ENCODE results near the gene SLC26A1. TPM values are rescaled to one million over a fixed set of nuclear protein-coding genes. Genes with fewer than 3 reads are reported as not detected.

SLC26A1 gene
- total RNA-seq, 2 experiments from 2014 or later = 0.45 TPM; not detected in 1

DNA sequence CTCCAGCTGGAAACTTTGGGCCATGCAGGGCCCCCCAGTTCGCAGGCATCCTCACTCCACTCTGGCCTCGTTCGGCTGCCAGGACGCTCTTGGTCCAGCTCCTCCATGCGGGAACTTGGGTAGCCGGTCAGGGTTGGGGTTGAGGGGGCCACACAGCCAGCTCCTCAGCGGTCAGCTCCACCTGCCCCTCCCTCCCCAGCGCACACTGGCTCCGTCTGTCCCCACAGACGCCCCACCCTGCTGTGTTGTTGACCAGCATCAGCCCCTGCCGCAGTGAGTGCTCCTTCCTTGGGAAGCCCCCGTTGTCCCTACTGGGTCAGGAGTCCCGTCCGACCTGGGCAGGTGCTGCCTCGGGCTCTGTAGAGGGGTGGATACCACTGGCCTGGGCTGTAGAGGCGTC lies 24.0 kb upstream of the SLC26A1 start:
- ChIA-PET POLR2A (no interaction called here), CTCF (no interaction called here)
- DNase-seq = no peak
- Mint-ChIP-seq H3K27me3 (ENCODE audit: low read depth) (no peaks in the 10 kb centered on the region), H3K9me3 (ENCODE audit: insufficient read depth) (no peaks in the 10 kb centered on the region), H3K4me3 (no peak overlapping the region), H3K36me3 (ENCODE audit: low read depth) (no peaks in the 10 kb centered on the region), H3K4me1 (ENCODE audit: low read depth) (peaks cover 8% of the 10 kb centered on the region), H3K27ac (no peak overlapping the region)
- ATAC-seq = no peak

DNA sequence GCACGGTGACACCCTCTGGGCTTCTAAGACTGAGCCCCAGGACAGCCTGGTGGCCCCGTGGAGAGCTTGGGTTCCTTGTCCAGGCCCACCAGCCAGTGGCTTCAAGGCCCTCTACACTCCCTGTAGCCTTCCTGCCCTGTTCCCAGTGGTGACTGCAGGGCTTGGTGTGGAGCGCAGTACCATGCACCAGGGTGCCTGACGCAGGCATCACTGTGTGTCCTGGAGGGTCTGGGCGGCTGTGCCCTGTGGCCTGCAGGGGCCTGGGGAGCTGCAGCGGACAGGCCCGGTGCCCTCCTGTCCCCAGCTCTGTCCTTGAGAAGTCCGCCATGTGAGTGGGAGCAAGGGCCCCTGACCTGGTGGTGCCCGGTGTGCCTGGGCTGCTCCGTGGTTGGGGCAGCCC lies 22.5 kb upstream of the SLC26A1 start:
- Mint-ChIP-seq H3K4me3 (no peak overlapping the region), H3K36me3 (ENCODE audit: low read depth) (no peaks in the 10 kb centered on the region), H3K27me3 (ENCODE audit: low read depth) (no peaks in the 10 kb centered on the region), H3K4me1 (ENCODE audit: low read depth) (peaks cover 8% of the 10 kb centered on the region), H3K9me3 (ENCODE audit: insufficient read depth) (no peaks in the 10 kb centered on the region), H3K27ac (no peak overlapping the region)
- ATAC-seq (no peak), DNase-seq (no peak)
- ChIA-PET POLR2A (no interaction called here), CTCF (no interaction called here)

DNA sequence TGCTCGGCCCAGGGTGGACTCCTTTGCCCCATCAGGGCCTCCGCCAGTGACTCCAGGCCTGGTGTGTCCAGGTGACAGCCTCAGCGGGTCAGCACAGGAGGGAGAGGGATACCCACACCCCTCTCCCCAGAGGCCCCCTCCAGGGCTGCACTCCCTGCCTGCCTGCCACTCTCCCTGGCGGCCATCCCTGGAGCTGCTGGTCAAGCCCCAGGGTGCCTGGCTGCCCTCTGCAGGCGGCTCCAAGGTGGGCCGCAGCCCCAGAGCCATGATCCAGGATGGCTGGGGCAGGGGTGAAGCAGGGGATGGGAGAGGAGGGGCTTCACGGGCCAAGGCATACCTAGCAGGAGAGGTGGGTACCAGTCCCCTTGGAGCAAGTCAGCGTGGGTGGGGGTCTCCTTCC lies 22.0 kb upstream of the SLC26A1 start:
- H3K9me3 Mint-ChIP-seq (ENCODE audit: insufficient read depth) = no peaks in the 10 kb centered on the region
- H3K27me3 Mint-ChIP-seq (ENCODE audit: low read depth) = no peaks in the 10 kb centered on the region
- DNase-seq = no peak
- CTCF ChIA-PET = no interaction called here
- no peak overlapping the region for H3K27ac Mint-ChIP-seq
- peaks cover 13% of the 10 kb centered on the region for H3K4me1 Mint-ChIP-seq (ENCODE audit: low read depth)
- no peak for ATAC-seq
- POLR2A ChIA-PET = no interaction called here
- H3K4me3 Mint-ChIP-seq = no peak overlapping the region
- H3K36me3 Mint-ChIP-seq (ENCODE audit: low read depth) = no peaks in the 10 kb centered on the region

- peaks cover 13% of the 10 kb centered on the region for H3K4me1 Mint-ChIP-seq (ENCODE audit: low read depth)
- H3K27me3 Mint-ChIP-seq (ENCODE audit: low read depth) = no peaks in the 10 kb centered on the region
- H3K36me3 Mint-ChIP-seq (ENCODE audit: low read depth) = no peaks in the 10 kb centered on the region
- no peak overlapping the region for H3K27ac Mint-ChIP-seq
- no peak for DNase-seq
- POLR2A ChIA-PET = no interaction called here
- no peaks in the 10 kb centered on the region for H3K9me3 Mint-ChIP-seq (ENCODE audit: insufficient read depth)
- H3K4me3 Mint-ChIP-seq = no peak overlapping the region
- CTCF ChIA-PET = no interaction called here
- ATAC-seq = no peak
These were observed 21.3 kb upstream of the SLC26A1 start for GRCh38 chr4:1014291-1015167.

GRCh38 chr4:1013225-1014073 lies 20.2 kb upstream of the SLC26A1 start:
- Mint-ChIP-seq H3K9me3 (ENCODE audit: insufficient read depth) (no peaks in the 10 kb centered on the region), H3K27me3 (ENCODE audit: low read depth) (peaks cover 8% of the 10 kb centered on the region), H3K4me1 (ENCODE audit: low read depth) (peaks cover 21% of the 10 kb centered on the region), H3K27ac (no peak overlapping the region), H3K36me3 (ENCODE audit: low read depth) (no peaks in the 10 kb centered on the region), H3K4me3 (no peak overlapping the region)
- CTCF ChIA-PET = no interaction called here
- POLR2A ChIA-PET = interaction anchor here (0.6 kb wide), 1 partner anchor 540 kb away, joined by 3 read pairs; no protein-coding TSS in a partner anchor
- ATAC-seq (no peak), DNase-seq (no peak)

- ChIA-PET POLR2A (no interaction called here), CTCF (no interaction called here)
- Mint-ChIP-seq H3K27ac (no peak overlapping the region), H3K9me3 (ENCODE audit: insufficient read depth) (no peaks in the 10 kb centered on the region), H3K4me1 (ENCODE audit: low read depth) (peaks cover 21% of the 10 kb centered on the region), H3K4me3 (peak overlapping the region; percentile 52), H3K36me3 (ENCODE audit: low read depth) (no peaks in the 10 kb centered on the region), H3K27me3 (ENCODE audit: low read depth) (peaks cover 19% of the 10 kb centered on the region)
- DNase-seq (peak; percentile 41), ATAC-seq (no peak)
These were observed 19.0 kb upstream of the SLC26A1 start for GRCh38 chr4:1012034-1012739.

- Mint-ChIP-seq H3K27me3 (ENCODE audit: low read depth) (peaks cover 23% of the 10 kb centered on the region), H3K9me3 (ENCODE audit: insufficient read depth) (no peaks in the 10 kb centered on the region), H3K4me3 (no peak overlapping the region), H3K4me1 (ENCODE audit: low read depth) (peaks cover 21% of the 10 kb centered on the region), H3K27ac (no peak overlapping the region), H3K36me3 (ENCODE audit: low read depth) (no peaks in the 10 kb centered on the region)
- ChIA-PET CTCF (no interaction called here), POLR2A (no interaction called here)
- DNase-seq = no peak
- ATAC-seq = no peak
These were observed 18.4 kb upstream of the SLC26A1 start for GRCh38 chr4:1011666-1012033.

GRCh38 chr4:1011022-1011665 lies 17.9 kb upstream of the SLC26A1 start, which contains the start of gene FGFRL1:
Gene FGFRL1 (plus strand): TSS chr4:1011626. CDS start chr4:1012486, 860 bp downstream.
- Mint-ChIP-seq H3K27ac (peak within 1 kb of the TSS; percentile 87), H3K4me1 (ENCODE audit: low read depth) (peaks cover 21% of the 10 kb centered on the region), H3K9me3 (ENCODE audit: insufficient read depth) (no peaks in the 10 kb centered on the region), H3K27me3 (ENCODE audit: low read depth) (peaks cover 26% of the 10 kb centered on the region), H3K4me3 (peak within 1 kb of the TSS; percentile 66), H3K36me3 (ENCODE audit: low read depth) (no peaks in the 10 kb centered on the region)
- ChIA-PET POLR2A (interaction anchor here (0.6 to 1.3 kb wide), 3 partner anchors 11 to 319 kb away, joined by 3 read pairs; no protein-coding TSS in a partner anchor), CTCF (interaction anchor here (1.7 kb wide), 1 partner anchor 24 kb away, joined by 6 read pairs; the partner anchor contains the start of gene IDUA)
- DNase-seq = peak; percentile 95
- peak; percentile 60 for ATAC-seq

DNA sequence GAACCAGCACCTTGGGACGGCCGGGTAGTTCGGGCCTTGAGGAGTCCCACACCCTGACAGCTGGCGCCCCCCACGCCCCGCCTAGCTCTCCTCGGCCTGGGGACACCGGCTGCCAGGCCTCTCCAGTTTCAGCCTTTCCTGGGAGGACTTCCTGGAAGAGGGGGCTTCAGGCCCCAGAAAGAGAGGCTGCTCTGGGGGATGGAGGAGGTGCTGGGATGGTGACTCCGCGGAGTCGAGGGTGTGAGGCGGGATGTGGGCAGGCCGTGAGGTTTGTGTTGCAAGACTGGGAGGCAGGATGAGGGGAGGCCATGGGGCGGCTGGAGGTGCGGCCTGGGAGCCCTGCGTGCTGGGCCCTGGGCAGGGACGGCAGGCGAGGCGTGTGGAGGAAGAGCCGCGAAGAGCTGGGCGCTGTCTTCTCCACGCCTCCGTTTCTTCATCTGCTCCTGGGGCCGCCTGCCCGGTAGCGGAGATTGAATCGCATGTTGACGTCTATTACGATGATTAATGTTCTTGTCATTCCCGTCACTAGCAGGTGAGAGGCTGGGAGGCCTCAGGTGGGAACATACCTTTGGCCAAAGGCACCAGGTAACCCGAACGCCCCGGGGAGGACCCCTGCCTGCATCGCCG lies 17.3 kb upstream of the SLC26A1 start:
- Mint-ChIP-seq H3K4me1 (ENCODE audit: low read depth) (peaks cover 21% of the 10 kb centered on the region), H3K27me3 (ENCODE audit: low read depth) (peaks cover 29% of the 10 kb centered on the region), H3K4me3 (peak overlapping the region; percentile 66), H3K9me3 (ENCODE audit: insufficient read depth) (no peaks in the 10 kb centered on the region), H3K27ac (peak overlapping the region; percentile 87), H3K36me3 (ENCODE audit: low read depth) (no peaks in the 10 kb centered on the region)
- ATAC-seq (peak; percentile 54), DNase-seq (peak; percentile 90)
- CTCF ChIA-PET = interaction anchor here (0.8 to 1.7 kb wide), 2 partner anchors 23 to 258 kb away, joined by 3 to 6 read pairs; partner anchors contain the start of gene IDUA
- POLR2A ChIA-PET = interaction anchor here (0.6 to 1.3 kb wide), 3 partner anchors 11 to 320 kb away, joined by 3 read pairs; no protein-coding TSS in a partner anchor

GRCh38 chr4:1009542-1010394 lies 16.6 kb upstream of the SLC26A1 start:
- peak; percentile 79 for DNase-seq
- peaks cover 30% of the 10 kb centered on the region for H3K27me3 Mint-ChIP-seq (ENCODE audit: low read depth)
- CTCF ChIA-PET = interaction anchor here (0.8 to 1.7 kb wide), 2 partner anchors 23 to 259 kb away, joined by 3 to 6 read pairs; partner anchors contain the start of gene IDUA
- no peaks in the 10 kb centered on the region for H3K36me3 Mint-ChIP-seq (ENCODE audit: low read depth)
- H3K9me3 Mint-ChIP-seq (ENCODE audit: insufficient read depth) = no peaks in the 10 kb centered on the region
- POLR2A ChIA-PET = interaction anchor here (1.3 kb wide), 1 partner anchor 12 kb away, joined by 3 read pairs; no protein-coding TSS in a partner anchor
- peak overlapping the region; percentile 87 for H3K27ac Mint-ChIP-seq
- H3K4me3 Mint-ChIP-seq = peak overlapping the region; percentile 74
- peaks cover 21% of the 10 kb centered on the region for H3K4me1 Mint-ChIP-seq (ENCODE audit: low read depth)
- peak; percentile 47 for ATAC-seq
